Measurements from ENCODE around the gene WAS.

The WAS gene

GRCh38 chrX:48715876-48716502 is 32.4 kb downstream of the WAS start:
- no peak overlapping the region for H3K27ac ChIP-seq

GRCh38 chrX:48719958-48720357 is 36.4 kb downstream of the WAS start:
- H3K27ac ChIP-seq, result no peak overlapping the region
- no peak for TF ChIP-seq ZFX (IDR thresholded peaks at IDR 0.05; ENCODE audit: borderline replicate concordance)
- no peak for TF ChIP-seq CTCF (IDR thresholded peaks at IDR 0.05)

More at GRCh38 chrX:48715876-48716502, 32.4 kb downstream of the WAS start:
- TF ChIP-seq ZFX (IDR thresholded peaks at IDR 0.05; ENCODE audit: borderline replicate concordance), result no peak
- TF ChIP-seq CTCF (IDR thresholded peaks at IDR 0.05), result no peak

GRCh38 chrX:48720577-48721250 is 37.1 kb downstream of the WAS start:
- TF ChIP-seq ZFX (IDR thresholded peaks at IDR 0.05; ENCODE audit: borderline replicate concordance) (no peak), CTCF (IDR thresholded peaks at IDR 0.05) (no peak)
- H3K27ac ChIP-seq, result no peak overlapping the region

- TF ChIP-seq CTCF (IDR thresholded peaks at IDR 0.05), result no peak
- no peak overlapping the region for H3K27ac ChIP-seq
These were observed 38.3 kb downstream of the WAS start for GRCh38 chrX:48721916-48722315.

- no peak overlapping the region for H3K27ac ChIP-seq
- TF ChIP-seq CTCF (IDR thresholded peaks at IDR 0.05) (no peak), ZFX (IDR thresholded peaks at IDR 0.05; ENCODE audit: borderline replicate concordance) (no peak)
These were observed 43.0 kb downstream of the WAS start for GRCh38 chrX:48726596-48726995.

GRCh38 chrX:48728653-48729052 is 45.1 kb downstream of the WAS start:
- TF ChIP-seq CTCF (IDR thresholded peaks at IDR 0.05), result no peak
- TF ChIP-seq ZFX (IDR thresholded peaks at IDR 0.05; ENCODE audit: borderline replicate concordance), result no peak
- H3K27ac ChIP-seq, result no peak overlapping the region

- TF ChIP-seq CTCF (IDR thresholded peaks at IDR 0.05) (no peak), ZFX (IDR thresholded peaks at IDR 0.05; ENCODE audit: borderline replicate concordance) (no peak)
- H3K27ac ChIP-seq, result no peak overlapping the region
These were observed 52.7 kb downstream of the WAS start for GRCh38 chrX:48736303-48736702.

Measured in 22Rv1 (cell line).